T-helper 17 cell (primary cell): Measurements from ENCODE around the gene HNRNPDL. TPM values are rescaled to one million over a fixed set of nuclear protein-coding genes. Genes with fewer than 3 reads are reported as not detected.

ENCODE experiments used
- ATAC-seq: fragments of 150-1000 bp; cut with Tn5 transposase; 2 replicates; pipeline ENCODE4 v1.10.0; 2021; ENCODE audit warnings: mild to moderate bottlenecking, moderate library complexity
- DNase-seq, 3 donors: peaks; one replicate each; pipeline versions ENCODE4 v3.0.0 to v3.0.0-alpha.2; 2020 to 2021
- H3K9me3 ChIP-seq: one replicate; pipeline ENCODE4 v1.7.0; 2013; ENCODE audit warnings: low read length, mild to moderate bottlenecking; ENCODE audit not compliant: control insufficient read depth, poor library complexity, severe bottlenecking
- H3K27ac Mint-ChIP-seq: one replicate; pipeline ENCODE4 v1.8.0; 2022; ENCODE audit warnings: mild to moderate bottlenecking, moderate library complexity, mixed read lengths
- H3K27me3 Mint-ChIP-seq: one replicate; pipeline ENCODE4 v1.8.0; 2022; ENCODE audit warnings: mixed read lengths
- H3K36me3 Mint-ChIP-seq: one replicate; pipeline ENCODE4 v1.8.0; 2022; ENCODE audit warnings: low read depth, mixed read lengths
- H3K4me1 Mint-ChIP-seq: one replicate; pipeline ENCODE4 v1.8.0; 2022; ENCODE audit warnings: mild to moderate bottlenecking, mixed read lengths
- H3K4me3 Mint-ChIP-seq: one replicate; pipeline ENCODE4 v1.8.0; 2022; ENCODE audit warnings: mild to moderate bottlenecking, moderate library complexity, mixed read lengths
- total RNA-seq, 4 donors: library from RNA in 2 of 4; stranded (reverse) in 2 of 4; gene quantifications; one replicate each; pipeline ENCODE4 v1.2.3 and lab custom pipeline; 2022 to 2026

The HNRNPDL gene
- total RNA-seq, 2 donors from 2014 or later: 339 to 360 TPM

DNA sequence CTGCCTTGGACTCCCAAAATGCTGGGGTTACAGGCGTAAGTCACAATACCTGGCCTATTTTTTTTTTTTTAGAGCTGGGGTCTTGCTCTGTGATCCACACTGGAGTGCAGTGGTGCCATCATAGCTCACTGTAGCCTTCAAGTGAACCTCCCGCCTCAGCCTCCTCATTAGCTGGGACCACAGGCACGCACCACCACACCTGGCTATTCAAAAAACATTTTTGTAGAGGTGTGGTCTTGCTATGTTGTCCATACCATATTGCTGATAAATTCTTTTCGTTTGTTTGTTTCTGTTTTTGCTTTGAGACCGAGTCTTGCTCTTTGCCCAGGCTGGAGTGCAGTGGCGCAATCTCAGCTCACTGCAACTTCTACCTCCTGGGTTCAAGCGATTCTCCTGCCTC, 21.8 kb upstream of the HNRNPDL start:
- Mint-ChIP-seq H3K4me1 (peaks cover 9% of the 10 kb centered on the region), H3K27ac (no peak overlapping the region), H3K36me3 (peaks cover 4% of the 10 kb centered on the region), H3K27me3 (no peaks in the 10 kb centered on the region), H3K4me3 (no peak overlapping the region)
- no peak for ATAC-seq
- H3K9me3 ChIP-seq: no peaks in the 10 kb centered on the region
- no peak for DNase-seq

DNA sequence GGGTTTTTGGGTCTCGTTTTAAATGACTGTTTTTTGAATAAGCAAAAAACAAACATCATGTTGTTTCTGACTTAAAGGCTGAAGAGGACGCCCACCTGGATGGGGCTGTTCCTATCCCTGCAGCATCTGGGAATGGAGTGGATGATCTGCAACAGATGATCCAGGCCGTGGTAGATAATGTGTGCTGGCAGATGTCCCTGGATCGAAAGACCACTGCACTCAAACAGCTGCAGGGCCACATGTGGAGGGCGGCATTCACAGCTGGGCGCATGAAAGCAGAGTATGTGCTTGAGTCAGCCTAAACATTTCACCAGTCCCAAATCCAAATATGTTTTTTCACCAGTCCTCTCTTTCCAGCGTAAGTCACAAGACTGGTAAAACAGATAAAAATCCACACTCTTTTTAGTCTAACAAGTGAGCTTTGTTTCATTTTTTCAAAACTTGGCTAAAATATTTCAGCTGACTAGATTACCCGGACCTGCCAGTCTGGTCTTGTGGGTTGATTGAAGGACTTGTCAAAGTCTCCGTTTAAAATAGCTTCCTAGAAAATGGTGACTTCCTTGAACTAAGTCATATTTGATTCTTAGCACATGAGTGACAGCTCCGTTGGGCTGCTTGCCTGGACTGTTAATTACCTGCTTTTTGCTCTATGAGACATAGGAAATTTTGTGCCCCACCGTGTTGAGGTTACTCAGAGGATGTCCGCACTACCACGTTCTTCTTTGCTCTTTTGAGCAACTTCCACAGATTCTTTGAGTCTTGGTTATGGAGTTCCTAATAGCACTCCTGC, 20.9 kb upstream of the HNRNPDL start:
- Mint-ChIP-seq H3K27ac (peak overlapping the region; percentile 32), H3K4me3 (no peak overlapping the region), H3K4me1 (peaks cover 9% of the 10 kb centered on the region), H3K27me3 (no peaks in the 10 kb centered on the region), H3K36me3 (peaks cover 4% of the 10 kb centered on the region)
- no peak for ATAC-seq
- no peak for DNase-seq
- no peaks in the 10 kb centered on the region for H3K9me3 ChIP-seq

DNA sequence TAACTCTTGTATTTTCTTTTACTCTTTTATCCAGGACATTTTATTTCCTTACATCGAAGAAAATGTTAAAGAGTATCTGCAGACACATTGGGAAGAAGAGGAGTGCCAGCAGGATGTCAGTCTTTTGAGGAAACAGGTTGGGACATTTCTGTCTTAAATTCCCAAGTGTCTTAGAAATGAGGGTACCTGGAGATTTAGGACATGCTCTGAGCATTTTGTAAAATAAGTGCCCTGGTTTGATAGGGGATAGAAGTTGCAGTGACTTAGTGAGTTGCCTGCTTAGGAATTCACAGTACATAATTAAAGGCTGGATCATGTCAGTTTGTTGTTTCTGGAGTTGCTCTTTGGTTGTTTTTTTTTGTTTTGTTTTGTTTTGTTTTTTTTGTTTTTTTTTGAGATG, 17.6 kb upstream of the HNRNPDL start:
- DNase-seq (no peak), ATAC-seq (no peak)
- no peak overlapping the region for H3K4me3 Mint-ChIP-seq
- peaks cover 4% of the 10 kb centered on the region for H3K36me3 Mint-ChIP-seq
- H3K27me3 Mint-ChIP-seq: no peaks in the 10 kb centered on the region
- no peaks in the 10 kb centered on the region for H3K9me3 ChIP-seq
- peaks cover 11% of the 10 kb centered on the region for H3K4me1 Mint-ChIP-seq
- peak overlapping the region; percentile 78 for H3K27ac Mint-ChIP-seq

DNA sequence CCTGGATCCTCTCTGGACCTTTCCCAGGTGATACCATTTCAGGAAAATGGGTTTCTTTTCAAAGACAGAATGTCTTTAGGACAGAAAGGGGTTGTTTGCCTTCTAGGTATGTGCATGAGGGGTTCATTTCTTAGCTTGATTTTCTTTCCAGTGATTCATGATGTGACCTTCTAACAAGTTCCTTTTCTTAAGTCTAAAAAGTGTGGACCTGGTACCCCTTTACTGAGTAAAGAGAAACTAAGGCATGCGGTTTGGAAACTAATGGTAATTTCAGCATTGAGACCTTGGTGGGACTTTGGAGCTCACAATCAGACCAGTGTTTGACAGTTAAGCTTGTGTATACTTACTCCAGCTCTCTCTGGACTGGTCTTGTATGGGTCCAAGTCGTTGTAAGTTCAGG, 8.8 kb upstream of the HNRNPDL start:
- ATAC-seq (no peak), DNase-seq (no peak)
- peaks cover 31% of the 10 kb centered on the region for H3K4me1 Mint-ChIP-seq
- no peaks in the 10 kb centered on the region for H3K9me3 ChIP-seq
- H3K27ac Mint-ChIP-seq: peak overlapping the region; percentile 5
- H3K27me3 Mint-ChIP-seq: no peaks in the 10 kb centered on the region
- no peak overlapping the region for H3K4me3 Mint-ChIP-seq
- H3K36me3 Mint-ChIP-seq: peaks cover 5% of the 10 kb centered on the region

DNA sequence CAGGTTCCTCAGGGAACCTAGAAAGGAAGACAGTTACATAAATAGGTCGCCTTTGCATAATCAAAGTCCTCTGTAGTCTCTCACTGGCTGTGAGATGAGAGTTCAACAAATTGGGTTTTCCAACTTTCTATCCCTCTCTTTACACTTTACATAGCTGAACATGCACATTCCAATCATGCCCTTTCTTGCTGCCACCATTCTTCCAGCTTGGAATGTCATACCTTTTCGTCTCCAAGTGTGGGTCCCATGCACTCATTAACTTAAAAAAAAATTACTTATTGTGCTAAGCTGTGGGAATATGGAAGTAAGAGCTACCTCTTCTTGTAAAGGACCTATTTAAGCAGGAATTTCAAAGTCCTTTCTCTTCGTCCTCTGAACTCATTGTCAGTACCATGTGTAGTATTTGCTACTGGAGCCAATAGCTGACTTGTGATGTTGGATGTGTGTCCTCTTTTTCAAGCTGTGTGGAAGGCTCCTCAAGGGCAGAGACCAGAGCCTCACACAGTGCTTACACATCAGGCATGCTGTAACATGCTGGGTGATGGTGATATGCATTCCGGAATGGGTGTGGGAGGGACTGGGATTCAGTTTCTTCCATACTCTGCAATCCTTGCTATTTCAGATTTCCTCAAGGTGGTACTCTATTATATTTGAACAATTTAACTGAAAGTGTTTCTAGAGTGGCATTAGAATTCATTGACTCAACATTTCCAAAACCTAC, 7.2 kb upstream of the HNRNPDL start:
- Mint-ChIP-seq H3K4me1 (peaks cover 36% of the 10 kb centered on the region), H3K27ac (no peak overlapping the region)

DNA sequence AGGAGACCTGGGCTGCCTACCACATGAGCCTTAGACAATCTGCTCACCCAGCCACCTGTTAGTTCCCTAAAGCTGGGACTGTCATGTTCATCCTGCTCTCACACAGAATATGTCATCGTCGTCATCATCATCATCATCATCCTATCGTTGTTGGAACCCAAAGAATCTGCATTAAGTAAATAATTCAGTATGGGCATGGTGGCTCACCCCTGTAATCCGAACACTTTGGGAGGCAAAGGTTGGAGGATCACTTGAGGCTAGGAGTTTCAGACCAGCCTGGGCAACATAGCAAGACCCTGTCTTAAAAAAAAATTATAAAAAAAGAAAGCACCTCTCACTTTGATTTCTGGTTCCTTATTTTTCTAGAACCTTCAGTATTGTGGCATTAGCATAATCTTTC, 6.5 kb upstream of the HNRNPDL start:
- H3K9me3 ChIP-seq: no peaks in the 10 kb centered on the region
- Mint-ChIP-seq H3K4me3 (peak overlapping the region; percentile 45), H3K27ac (no peak overlapping the region), H3K27me3 (no peaks in the 10 kb centered on the region), H3K4me1 (peaks cover 35% of the 10 kb centered on the region), H3K36me3 (peaks cover 5% of the 10 kb centered on the region)
- ATAC-seq (no peak), DNase-seq (no peak)

More for the DNA sequence above, 7.2 kb upstream of the HNRNPDL start:
- Mint-ChIP-seq H3K27me3 (no peaks in the 10 kb centered on the region), H3K36me3 (peaks cover 5% of the 10 kb centered on the region), H3K4me3 (no peak overlapping the region)
- ATAC-seq (no peak), DNase-seq (no peak)
- no peaks in the 10 kb centered on the region for H3K9me3 ChIP-seq

DNA sequence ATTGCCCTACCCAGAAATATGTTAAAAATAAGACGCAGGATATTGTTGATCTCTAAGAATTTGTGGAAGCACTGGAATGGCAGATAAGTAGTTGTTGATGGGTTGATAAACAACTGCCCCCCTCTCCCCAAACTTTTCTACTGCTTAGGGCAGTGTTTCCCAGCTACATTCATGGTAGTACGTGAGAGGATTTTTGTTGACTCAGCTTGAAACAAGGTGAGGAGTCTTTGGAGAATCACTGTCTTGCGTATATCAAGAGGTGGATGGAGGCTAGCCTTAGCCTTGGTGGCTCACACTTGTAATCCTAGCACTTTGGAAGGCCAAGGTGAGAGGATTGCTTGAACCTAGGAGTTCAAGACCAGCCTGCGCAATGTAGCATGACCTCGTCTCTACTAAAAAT, 5.9 kb upstream of the HNRNPDL start:
- no peak for DNase-seq
- Mint-ChIP-seq H3K4me1 (peaks cover 37% of the 10 kb centered on the region), H3K27me3 (no peaks in the 10 kb centered on the region), H3K27ac (peak overlapping the region; percentile 21), H3K4me3 (no peak overlapping the region), H3K36me3 (peaks cover 5% of the 10 kb centered on the region)
- ATAC-seq: no peak
- no peaks in the 10 kb centered on the region for H3K9me3 ChIP-seq

DNA sequence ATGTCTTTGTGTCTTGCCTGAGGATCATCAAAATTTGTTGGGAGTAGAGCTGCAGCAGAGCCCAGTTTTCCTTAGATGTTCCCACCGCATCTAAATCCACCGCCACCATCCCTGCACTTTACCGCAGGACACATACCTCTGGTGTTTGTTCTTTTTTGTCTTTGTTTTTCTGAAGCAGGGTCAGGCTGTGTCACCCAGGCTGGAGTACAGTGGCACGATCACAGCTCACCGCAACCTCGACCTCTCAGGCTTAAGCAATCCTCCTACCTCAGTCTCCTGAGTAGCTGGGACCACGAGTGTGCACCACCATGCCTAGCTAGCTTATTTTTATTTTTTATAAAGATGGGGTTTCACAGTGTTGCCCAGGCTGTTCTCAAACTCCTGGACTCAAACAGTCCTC, 4.7 kb upstream of the HNRNPDL start:
- Mint-ChIP-seq H3K36me3 (peaks cover 3% of the 10 kb centered on the region), H3K4me1 (peaks cover 34% of the 10 kb centered on the region), H3K4me3 (no peak overlapping the region), H3K27me3 (no peaks in the 10 kb centered on the region), H3K27ac (no peak overlapping the region)
- H3K9me3 ChIP-seq: no peaks in the 10 kb centered on the region
- DNase-seq: no peak
- ATAC-seq: no peak

DNA sequence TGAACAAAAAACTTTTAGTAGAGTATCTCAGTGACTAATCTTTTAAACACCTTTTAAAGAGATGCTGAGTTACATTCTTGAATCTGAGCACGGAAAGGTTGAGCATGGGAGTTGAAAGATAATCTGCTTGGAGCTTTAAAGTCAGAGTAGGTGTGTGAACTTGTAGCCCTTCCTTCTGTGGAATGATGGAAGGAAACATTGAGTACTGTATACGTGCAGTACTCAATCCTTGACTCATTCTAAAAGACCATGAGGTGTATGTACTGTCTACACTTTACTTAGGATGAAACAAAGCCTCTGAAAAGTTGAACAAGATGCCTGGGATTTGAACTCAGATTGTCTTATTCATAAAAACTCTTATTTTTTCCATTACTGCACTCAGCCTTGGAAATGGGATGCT, 3.5 kb upstream of the HNRNPDL start:
- peaks cover 4% of the 10 kb centered on the region for H3K36me3 Mint-ChIP-seq
- H3K4me3 Mint-ChIP-seq: no peak overlapping the region
- no peaks in the 10 kb centered on the region for H3K9me3 ChIP-seq
- H3K27me3 Mint-ChIP-seq: no peaks in the 10 kb centered on the region
- H3K27ac Mint-ChIP-seq: no peak overlapping the region
- ATAC-seq: no peak
- no peak for DNase-seq
- H3K4me1 Mint-ChIP-seq: peaks cover 29% of the 10 kb centered on the region

DNA sequence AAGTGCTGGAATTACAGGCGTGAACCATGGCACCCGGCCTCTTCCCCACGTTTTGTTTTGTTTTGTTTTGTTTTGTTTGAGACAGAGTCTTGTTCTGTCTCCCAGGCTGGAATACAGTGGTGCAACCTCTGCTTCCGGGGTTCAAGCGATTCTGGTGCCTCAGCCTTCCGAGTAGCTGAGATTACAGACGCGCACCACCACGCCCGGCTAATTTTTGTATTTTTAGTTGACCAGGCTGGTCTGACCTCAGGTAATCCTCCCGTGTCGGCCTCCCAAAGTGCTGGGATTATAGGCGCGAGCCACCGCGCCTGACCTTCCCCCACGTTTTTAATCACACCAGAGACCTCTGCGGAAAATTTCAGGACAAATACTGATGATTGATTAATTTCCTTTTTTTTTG, 2.3 kb upstream of the HNRNPDL start:
- Mint-ChIP-seq H3K4me3 (no peak overlapping the region), H3K4me1 (peaks cover 39% of the 10 kb centered on the region), H3K27ac (peak overlapping the region; percentile 41), H3K27me3 (no peaks in the 10 kb centered on the region), H3K36me3 (peaks cover 6% of the 10 kb centered on the region)
- DNase-seq (no peak), ATAC-seq (no peak)
- H3K9me3 ChIP-seq: no peaks in the 10 kb centered on the region

DNA sequence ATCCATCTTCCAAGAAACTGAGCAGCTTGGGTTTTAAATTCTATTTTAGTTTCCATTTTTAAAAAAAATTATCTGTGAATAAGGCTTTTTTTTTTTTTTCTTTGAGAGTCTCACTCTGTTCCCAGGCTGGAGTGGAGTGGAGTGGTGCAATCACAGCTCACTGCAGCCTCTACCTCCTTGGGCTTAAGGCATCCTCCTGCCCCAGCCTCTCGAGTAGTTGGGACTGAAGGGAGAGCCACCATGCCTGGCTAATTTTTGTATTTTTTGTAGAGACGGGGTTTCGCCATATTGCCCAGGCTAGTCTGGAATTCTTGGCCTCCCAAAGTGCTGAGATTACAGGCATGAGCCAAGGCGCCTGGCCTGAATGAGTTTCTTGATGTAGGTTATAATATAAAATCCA, 1.6 kb upstream of the HNRNPDL start:
- H3K27ac Mint-ChIP-seq: peak overlapping the region; percentile 97
- H3K27me3 Mint-ChIP-seq: no peaks in the 10 kb centered on the region

DNA sequence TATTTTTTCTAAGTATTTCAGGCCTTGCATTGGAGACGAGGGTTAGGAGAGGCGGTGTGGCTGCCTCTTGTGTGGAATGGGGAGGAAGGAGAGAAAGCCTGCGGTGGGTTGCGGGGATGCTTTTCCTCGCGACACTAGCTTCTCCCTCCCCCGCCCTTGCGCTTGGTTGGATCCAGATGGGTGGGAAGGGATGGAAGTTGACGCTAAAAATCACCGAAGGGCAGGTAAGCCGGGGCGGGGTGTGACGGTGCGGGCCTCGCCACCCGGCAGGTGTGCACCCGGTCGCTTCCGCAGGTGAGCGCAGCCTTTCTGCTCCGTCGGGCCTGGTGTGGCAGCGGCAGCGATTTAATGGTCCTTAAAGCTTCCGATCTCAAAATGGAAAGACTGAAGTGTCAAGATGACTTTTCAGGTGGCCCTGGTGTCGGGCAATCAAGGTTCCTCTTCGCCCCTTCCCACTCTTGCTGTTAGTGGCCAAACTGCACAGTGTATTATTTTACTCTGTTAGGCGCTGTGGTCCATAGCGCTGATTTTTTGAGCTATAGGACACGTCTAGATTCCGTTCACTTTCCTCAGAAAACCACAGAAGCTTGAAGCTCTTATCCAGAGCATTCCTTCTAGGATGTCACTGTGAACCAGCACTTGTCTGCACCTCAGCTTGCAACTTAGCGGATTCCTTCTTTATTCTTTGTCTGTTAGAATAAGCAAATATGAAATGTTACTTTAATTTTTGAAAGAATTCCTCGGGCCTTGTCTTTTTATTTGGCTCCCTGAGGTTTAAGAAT, 893 bp upstream of the HNRNPDL start:
- Mint-ChIP-seq H3K36me3 (peaks cover 6% of the 10 kb centered on the region), H3K4me1 (peaks cover 41% of the 10 kb centered on the region), H3K4me3 (peak overlapping the region; percentile 98), H3K27ac (peak overlapping the region; percentile 97), H3K27me3 (no peaks in the 10 kb centered on the region)
- ATAC-seq (no peak), DNase-seq (peak; percentile 19 to 25 (median 21))
- H3K9me3 ChIP-seq: no peaks in the 10 kb centered on the region

More for the DNA sequence above, 1.6 kb upstream of the HNRNPDL start:
- Mint-ChIP-seq H3K36me3 (peaks cover 6% of the 10 kb centered on the region), H3K4me1 (peaks cover 39% of the 10 kb centered on the region), H3K4me3 (no peak overlapping the region)
- H3K9me3 ChIP-seq: no peaks in the 10 kb centered on the region
- DNase-seq: no peak
- no peak for ATAC-seq

DNA sequence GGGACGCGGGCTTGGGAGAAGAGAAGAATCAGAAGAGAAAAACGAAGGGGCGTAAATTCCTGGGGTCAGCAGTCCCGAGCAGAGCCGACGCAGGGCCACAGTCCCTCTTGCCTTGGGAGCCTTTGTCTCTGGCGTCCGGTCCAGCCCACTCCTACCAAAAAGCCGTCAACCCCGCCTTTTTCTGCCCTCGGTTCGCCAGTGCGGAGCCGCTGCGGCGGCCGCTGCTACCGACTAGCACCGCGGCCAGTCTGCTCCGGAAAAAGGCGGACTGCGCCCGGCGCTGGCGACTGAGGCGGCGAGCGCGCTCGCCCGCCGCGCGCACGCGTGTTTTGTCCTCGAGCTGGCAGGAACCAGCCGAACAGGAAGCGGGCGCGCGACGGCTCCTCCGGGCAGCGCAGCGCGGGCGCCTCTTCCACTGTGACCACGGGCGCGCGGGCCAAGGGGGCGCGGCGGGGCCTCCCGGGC, 502 bp downstream of the HNRNPDL start:
- no peak for DNase-seq
- peaks cover 44% of the 10 kb centered on the region for H3K4me1 Mint-ChIP-seq
- H3K9me3 ChIP-seq: no peaks in the 10 kb centered on the region
- peak; percentile 34 for ATAC-seq
- peaks cover 6% of the 10 kb centered on the region for H3K36me3 Mint-ChIP-seq
- H3K27me3 Mint-ChIP-seq: no peaks in the 10 kb centered on the region
- peak overlapping the region; percentile 98 for H3K4me3 Mint-ChIP-seq
- H3K27ac Mint-ChIP-seq: peak overlapping the region; percentile 97
